COLO829 (cell line): Measurements from ENCODE around the gene ARHGEF17.

ENCODE experiments used
- DNase-seq: peaks from one replicate; pipeline ENCODE4 v3.0.0; 2012; ENCODE audit warnings: low spot score

Gene ARHGEF17

DNA sequence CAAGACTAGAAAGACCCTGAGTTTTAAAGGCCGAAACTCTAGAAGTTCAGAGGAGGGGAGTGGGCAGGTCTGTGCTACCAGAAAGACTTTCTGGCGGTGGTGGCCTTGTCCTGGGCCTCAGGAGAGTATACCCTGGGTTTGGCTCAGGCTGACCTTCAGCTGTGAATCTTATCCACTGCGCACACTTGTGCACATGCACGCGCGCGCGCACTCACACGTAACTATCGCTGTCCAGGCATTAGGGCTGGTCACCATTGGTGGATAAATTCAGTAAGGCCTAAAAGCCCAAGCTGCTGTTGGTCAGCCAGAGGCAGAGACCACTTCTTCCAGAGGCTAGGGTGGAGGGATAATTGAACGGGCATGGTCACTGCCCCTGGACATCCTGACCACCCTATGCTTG lies 25.1 kb downstream of the ARHGEF17 start:
- DNase-seq, result no peak

DNA sequence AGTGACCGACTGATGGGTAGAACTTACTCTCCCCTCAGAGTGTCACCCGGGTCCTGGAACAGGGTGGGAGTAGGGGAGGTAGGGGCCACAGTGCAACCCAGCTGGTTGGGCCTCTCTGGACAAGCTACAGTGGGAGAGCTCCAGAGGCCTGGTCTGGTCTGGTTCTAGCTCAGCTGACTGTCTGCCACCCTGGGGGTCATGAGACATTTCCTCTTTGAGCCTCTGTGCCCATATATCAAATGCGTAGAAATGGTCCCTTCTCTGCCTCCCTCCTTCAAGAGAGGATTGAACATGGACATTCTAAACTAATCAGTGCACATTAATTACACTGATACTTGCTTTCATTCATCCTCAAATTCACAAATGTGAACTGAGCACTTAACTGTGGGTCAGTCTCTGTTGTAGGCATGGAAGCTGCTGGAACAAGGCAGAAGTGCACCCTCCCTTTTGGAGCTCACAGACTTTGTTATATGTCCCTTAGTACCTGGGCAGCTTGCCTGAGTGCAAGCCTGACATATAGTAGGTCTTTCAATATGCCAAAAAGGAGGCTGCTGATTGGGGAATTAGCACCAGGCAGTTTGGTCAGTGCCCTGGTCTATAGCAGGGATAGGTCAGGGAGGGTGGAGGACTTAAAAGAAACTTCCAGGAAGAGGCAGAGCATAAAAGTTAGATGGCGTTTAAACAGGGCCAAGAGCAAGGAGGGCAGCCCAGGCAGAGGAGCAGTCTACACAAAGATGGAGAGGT lies 25.7 kb downstream of the ARHGEF17 start:
- no peak for DNase-seq

DNA sequence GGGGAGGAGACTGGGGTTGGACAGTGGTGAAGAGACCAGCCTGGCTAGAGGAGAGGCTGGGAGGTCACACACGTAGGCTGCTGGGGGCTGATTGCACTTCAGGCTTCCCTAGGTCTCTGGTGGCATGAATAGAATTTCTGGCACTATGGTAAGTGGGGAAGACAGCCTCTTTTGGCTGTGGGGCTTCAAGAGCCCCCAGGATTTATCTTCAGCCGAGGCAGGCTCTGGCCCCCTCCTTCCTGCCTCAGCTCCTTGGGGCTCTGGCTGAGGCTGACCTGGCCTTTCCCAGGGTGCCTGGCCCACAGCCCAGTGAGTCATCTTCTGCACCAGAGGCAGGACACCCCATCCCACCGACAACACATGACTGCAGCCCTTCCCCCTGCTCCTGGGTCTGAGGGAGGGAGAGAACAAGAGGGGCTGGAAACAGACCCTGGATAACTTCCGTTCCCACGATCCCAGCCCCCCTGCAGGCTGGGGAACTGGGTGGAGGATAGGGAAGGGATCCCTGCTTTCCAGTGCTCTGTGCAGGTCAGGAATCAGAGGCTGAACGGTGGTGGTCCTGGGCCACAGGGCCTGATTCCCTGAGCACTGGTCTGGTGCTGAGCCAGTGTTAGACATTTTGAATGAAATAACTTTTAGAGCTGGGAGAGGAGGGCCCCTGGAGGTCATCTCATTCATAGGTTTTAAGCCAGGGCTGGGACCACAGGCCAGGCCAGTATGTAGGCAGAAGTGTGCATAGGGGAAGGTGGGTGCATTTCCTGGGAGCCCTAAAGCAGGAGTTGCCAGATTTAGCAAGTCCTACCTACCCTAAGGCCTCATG lies 26.5 kb downstream of the ARHGEF17 start:
- DNase-seq, result no peak

GRCh38 chr11:73335204-73335923 lies 27.3 kb downstream of the ARHGEF17 start:
- DNase-seq, result peak; percentile 92

GRCh38 chr11:73337846-73338245 lies 29.8 kb downstream of the ARHGEF17 start:
- no peak for DNase-seq

DNA sequence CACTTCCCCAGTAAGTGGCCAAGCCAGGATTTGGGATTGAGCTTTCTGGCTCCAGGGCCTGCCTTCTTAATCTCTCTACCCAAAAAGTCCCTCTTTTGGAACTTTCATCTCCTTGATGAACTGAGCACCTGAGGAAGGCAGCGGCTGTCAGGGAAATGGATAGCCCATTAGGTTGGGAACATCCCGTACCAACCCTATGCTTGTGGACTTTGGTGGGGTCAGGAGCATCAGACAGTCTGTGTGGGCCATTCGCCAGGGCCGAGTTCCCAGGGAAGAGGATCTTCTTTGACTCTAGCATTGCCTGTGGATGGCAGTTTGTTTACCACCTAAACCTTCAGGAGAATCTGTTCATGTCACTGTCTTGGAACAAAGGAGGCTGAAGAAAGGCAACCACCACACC lies 30.2 kb downstream of the ARHGEF17 start:
- DNase-seq, result no peak

DNA sequence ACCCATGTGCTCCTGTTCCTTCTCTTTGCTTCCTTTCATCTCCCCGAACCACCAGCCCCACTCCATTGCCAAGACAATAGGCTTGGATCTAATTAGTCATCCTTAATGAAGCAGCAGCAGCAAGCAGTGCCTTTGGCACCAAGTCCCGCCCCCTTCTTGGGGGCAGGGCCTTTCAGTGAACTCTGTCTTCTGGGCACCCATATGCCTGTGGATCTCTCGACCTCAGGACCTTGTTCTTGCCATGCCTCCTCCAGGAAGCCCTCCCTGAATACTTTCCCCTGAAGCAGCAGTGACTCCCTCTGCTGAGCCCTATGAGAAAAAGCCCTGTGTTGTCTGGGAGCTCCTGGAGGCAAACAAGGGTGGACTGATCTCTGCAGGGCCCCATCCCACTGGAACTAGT lies 32.1 kb downstream of the ARHGEF17 start:
- no peak for DNase-seq

DNA sequence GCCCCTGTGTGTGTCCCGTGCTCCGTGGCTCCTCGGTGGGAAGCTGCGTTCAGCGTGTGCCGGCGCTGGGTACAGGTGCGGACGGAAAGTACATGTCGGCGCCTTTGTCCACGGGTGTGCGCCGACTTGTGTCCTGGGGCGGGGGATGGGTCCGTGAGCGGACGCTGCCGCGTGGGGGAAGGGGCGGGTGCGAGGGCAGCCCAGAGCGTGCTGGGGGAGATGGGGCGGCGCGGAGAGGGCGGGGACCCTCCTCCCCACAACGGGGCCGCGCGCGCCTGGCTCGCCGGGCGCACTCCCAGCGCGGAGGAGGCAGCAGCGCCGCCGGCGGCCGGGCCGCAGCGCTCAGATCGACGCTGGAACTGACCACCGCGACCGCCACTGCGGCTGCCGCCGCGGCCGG lies 34.6 kb downstream of the ARHGEF17 start:
- no peak for DNase-seq

DNA sequence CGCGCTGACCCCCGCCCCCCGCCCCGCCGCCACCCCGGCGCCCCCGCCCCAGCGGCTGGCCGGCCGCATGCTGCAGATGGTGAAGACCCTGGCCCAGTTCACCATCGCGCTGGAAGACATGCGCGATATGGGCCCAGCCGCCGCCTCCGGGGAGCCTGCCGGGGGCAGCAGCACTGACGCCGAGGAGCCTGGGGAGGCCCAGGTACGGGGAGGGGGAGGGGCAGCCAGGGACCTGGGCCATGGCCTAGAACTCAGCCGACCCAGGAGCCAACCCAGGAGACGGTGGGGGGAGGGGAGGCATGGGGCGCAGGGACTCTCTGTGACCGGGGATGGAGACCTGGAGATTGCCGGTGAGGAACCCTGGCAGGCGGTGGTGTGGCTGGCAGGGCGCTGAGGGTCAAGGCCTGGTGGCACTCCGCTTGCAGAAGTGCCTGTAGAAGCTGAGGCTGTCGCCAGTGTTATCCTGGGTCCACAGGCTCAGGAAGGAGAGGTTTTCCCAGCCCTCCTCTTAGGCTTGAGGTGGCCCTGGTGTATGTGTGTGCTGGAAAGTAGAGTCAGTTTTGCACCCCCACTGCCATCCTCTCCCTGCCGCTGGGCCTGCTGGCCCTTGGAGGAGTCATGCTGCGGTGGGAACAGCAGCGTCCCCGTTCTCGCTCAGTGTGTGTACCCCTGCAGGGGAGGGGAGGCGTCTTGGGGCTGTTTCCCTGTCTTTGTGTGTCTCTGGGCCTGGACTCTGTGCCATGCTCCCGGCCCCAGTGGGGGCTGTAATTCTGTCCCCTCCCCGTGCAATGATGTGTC lies 35.2 kb downstream of the ARHGEF17 start:
- DNase-seq, result no peak

GRCh38 chr11:73344191-73344607 lies 36.1 kb downstream of the ARHGEF17 start:
- DNase-seq, result no peak

GRCh38 chr11:73345481-73346160 lies 37.5 kb downstream of the ARHGEF17 start:
- no peak for DNase-seq

DNA sequence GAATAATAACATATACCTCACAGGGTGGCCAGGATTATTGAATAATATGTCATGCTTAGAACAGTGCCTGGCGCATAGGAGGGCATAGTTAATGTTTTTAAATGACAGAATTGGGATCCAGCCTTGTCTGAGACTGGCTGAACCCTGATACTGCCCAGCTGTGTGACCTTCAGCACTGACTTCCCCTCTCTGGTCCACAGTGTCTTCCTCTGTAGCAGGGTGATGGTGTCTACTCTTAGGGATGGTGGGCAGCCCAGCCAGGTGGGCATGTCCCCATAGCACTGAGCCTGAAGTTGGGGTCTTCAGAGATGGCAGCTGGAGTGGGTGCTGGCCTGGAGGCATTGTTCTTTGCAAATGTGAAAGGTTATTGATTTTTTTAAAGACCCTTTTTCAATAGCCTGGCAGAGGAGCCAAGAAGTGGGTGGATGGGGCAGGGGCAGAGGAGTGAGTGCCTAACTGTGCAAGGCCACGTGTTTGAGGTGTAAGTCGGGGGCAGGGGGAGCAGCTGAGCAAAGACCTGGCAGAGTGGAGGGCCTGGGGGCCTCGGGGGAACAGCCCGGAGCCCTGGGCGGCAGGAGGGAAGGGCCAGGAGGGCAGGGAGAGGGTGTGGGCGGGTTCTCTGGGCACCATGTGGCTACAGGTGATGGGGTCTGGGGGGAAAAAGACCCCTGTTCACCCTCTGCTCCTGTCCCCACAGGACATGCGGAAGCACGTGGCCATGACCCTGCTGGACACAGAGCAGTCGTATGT lies 38.3 kb downstream of the ARHGEF17 start:
- DNase-seq, result no peak

GRCh38 chr11:73347067-73347466 lies 39.0 kb downstream of the ARHGEF17 start:
- no peak for DNase-seq

DNA sequence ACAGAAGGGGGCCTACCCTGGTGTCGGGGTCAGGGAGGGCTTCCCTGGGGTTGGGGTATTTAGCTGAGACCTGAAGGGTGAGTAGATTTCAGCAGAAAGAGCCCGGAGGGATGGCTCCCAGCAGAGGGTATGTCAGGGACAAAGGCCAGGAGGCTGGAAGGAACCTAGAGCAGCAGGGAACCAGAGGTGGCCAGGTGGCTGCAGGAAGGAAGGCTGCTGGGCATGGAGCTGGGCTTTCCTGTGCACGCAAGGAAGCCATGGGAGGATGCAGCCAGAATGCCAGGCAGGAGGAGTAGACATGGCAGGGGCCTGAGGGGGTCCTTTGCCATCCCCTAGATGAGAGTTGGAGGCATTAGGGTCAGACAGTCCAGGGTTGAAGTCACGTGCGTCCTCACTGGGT lies 40.8 kb downstream of the ARHGEF17 start:
- DNase-seq, result no peak

GRCh38 chr11:73349633-73350032 lies 41.6 kb downstream of the ARHGEF17 start:
- no peak for DNase-seq

DNA sequence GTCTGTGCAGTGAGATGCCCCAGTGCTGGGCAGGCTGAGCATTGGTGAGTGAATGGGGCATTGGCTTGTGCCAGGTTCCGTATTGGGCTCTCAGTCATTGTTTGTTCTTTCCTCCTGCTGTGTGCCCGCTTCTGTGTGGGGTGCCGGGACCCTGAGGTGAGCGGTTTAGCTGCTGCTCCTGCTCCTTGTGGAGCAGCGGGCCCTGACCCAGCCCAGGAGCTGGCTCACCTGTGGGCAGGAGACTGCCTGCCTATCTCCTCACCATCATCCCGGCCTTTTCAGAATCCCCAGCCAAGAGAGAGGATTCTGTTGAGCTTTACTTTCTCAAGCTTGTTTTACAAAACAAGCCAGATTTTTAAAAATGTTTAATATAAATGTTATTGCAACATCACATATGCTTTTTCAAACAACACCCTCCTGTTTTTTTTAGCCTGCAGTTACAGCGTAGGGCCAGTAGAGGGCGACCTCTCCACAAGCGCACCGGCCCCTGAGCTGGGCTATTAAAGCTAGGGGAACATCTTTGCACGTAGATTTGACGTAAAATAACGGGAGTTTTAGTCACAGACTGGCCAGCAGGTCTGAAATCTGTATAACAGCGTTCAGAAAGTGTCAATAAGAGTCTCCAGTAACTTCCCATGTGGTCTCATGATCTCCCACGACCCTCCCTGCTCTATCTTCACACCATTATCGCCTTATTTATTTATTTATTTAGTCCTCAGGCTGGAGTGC lies 43.0 kb downstream of the ARHGEF17 start:
- DNase-seq, result peak; percentile 63

GRCh38 chr11:73353422-73353821 lies 45.3 kb downstream of the ARHGEF17 start:
- no peak for DNase-seq

- no peak for DNase-seq
Observed at GRCh38 chr11:73355109-73355508, 47.0 kb downstream of the ARHGEF17 start.

DNA sequence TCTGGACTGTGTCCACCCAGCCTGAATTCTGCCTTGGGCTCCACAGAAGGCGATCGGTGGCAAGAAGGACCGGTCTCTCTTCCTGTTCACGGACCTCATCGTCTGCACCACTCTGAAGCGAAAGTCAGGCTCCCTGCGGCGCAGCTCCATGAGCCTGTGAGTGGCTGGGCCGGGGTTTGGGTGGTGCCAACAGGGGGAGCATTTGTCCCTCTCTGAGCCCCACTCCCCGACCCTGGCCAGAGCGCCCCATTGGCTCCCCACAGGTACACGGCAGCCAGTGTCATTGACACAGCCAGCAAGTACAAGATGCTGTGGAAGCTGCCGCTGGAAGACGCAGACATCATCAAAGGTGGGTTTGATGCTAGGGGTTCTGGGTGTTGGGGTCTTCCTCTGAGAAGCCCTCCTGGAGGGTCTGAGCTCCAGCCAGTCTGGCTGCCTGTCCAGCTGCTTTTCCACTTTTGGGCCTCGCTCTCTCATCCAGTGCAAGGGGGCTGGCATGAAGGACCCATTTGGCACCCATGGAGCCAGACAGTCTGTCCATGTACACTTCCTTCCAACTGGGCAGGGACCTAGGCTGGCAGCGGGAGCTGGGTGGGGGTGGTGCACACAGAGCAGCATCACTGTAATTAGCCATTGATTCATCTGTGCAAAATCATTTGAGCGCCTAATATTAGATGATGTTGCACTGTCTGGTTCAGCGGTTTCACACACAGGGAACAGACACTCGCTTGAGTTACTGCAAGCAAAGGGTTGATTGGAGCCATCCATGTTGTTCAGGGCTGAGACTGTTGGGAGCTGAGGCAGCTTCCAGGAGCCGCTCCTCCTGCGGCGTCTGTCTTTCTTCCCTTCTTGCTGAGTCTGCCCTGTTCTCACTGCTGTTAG lies 49.1 kb downstream of the ARHGEF17 start:
- no peak for DNase-seq
